ENCODE results near the gene NUP98.

GRCh38 chr11:3832816-3833215 is 35.5 kb upstream of the NUP98 start:
- TF ChIP-seq EZH2 (IDR thresholded peaks at IDR 0.05), result no peak
- TF ChIP-seq POLR2AphosphoS5 (IDR thresholded peaks at IDR 0.05; ENCODE audit: borderline replicate concordance, low read depth, low read length), result no peak

All from SK-N-MC (cell line).